Kidney epithelial cell (primary cell): Measurements from ENCODE around the gene SPATA13. TPM values are rescaled to one million over a fixed set of nuclear protein-coding genes. Genes with fewer than 3 reads are reported as not detected.

Experiments used
- DNase-seq: peaks from one replicate; pipeline ENCODE4 v3.0.0-alpha.2; 2010; ENCODE audit warnings: low read depth
- H3K27me3 ChIP-seq: 2 replicates; pipeline ENCODE4 v1.6.0; 2011; ENCODE audit warnings: low read length; ENCODE audit not compliant: control insufficient read depth, insufficient read depth
- H3K36me3 ChIP-seq: 2 replicates; pipeline ENCODE4 v1.5.1; 2011; ENCODE audit warnings: low read length; ENCODE audit not compliant: control insufficient read depth, insufficient read depth
- H3K4me3 ChIP-seq: 2 replicates; pipeline ENCODE4 v1.5.1; 2011; ENCODE audit warnings: low read depth, mild to moderate bottlenecking, control low read depth, low read length
- total RNA-seq: library from RNA; depleted of rRNA; stranded (reverse); fragments of >200 nt; gene quantifications from 2 replicates; pipeline ENCODE4 v1.2.3, GENCODE V29; 2015
- TF ChIP-seq, protein P1 (sequence below): IDR thresholded peaks from 2 replicates; pipeline ENCODE4 v1.5.1; 2011; ENCODE audit warnings: mild to moderate bottlenecking, moderate library complexity, low read length, control low read depth, inconsistent platforms; ENCODE audit not compliant: insufficient read depth, poor library complexity, severe bottlenecking

The SPATA13 gene
- total RNA-seq, 1 donor from 2014 or later: 11.3 TPM

DNA sequence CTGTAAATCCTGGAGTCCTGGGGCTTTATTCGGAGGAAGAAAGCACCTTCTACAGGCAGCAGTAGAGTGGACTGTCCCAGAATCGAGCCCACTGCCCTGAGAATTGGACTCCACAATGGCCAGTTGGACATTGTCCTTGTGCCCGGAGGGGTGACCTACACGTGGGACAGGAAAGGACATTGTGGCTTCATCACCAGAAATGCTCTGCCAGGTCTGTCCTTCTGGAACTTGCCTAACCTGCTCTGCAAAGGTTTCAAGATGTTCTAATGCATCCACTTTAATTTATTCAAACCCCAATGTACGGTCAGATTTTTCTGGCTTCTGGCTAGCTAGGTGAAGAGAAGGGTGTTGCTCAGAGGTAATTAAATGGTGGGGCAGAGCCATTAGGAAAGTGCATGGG lies 32.4 kb upstream of the SPATA13 start:
- TF ChIP-seq, protein P1, sequence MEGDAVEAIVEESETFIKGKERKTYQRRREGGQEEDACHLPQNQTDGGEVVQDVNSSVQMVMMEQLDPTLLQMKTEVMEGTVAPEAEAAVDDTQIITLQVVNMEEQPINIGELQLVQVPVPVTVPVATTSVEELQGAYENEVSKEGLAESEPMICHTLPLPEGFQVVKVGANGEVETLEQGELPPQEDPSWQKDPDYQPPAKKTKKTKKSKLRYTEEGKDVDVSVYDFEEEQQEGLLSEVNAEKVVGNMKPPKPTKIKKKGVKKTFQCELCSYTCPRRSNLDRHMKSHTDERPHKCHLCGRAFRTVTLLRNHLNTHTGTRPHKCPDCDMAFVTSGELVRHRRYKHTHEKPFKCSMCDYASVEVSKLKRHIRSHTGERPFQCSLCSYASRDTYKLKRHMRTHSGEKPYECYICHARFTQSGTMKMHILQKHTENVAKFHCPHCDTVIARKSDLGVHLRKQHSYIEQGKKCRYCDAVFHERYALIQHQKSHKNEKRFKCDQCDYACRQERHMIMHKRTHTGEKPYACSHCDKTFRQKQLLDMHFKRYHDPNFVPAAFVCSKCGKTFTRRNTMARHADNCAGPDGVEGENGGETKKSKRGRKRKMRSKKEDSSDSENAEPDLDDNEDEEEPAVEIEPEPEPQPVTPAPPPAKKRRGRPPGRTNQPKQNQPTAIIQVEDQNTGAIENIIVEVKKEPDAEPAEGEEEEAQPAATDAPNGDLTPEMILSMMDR: no peak
- no peak for DNase-seq

DNA sequence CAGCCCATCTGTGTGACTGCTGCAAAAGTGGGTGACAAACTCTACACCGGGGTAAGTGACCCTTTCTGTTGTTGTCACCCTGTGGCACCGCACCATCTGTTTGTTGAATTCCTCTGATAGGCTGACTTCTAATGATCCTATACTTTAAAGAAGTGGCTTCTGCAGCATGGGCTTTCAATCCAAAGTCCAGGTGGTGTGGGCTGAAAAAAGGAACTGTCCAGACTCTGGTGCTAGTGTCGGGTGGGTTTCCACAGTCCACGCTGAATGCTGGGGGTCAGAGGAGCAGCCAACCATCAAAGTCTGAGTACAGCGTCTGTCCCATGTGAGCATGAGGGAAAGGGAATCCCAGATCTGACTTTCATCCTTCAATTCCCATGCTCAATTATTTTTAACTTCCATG lies 31.6 kb upstream of the SPATA13 start:
- no peak overlapping the region for H3K4me3 ChIP-seq
- no peaks in the 10 kb centered on the region for H3K27me3 ChIP-seq
- no peaks in the 10 kb centered on the region for H3K36me3 ChIP-seq
- no peak for DNase-seq
- TF ChIP-seq, protein P1: no peak

More for the DNA sequence above, 32.4 kb upstream of the SPATA13 start:
- Histone ChIP-seq H3K4me3 (no peak overlapping the region), H3K27me3 (no peaks in the 10 kb centered on the region), H3K36me3 (no peaks in the 10 kb centered on the region)

GRCh38 chr13:24129914-24130774 lies 30.4 kb upstream of the SPATA13 start:
- Histone ChIP-seq H3K27me3 (no peaks in the 10 kb centered on the region), H3K36me3 (no peaks in the 10 kb centered on the region), H3K4me3 (no peak overlapping the region)
- no peak for DNase-seq
- TF ChIP-seq, protein P1: no peak

- Histone ChIP-seq H3K27me3 (no peaks in the 10 kb centered on the region), H3K4me3 (no peak overlapping the region), H3K36me3 (no peaks in the 10 kb centered on the region)
- TF ChIP-seq, protein P1: no peak
- DNase-seq: no peak
Observed at GRCh38 chr13:24131749-24132148, 28.8 kb upstream of the SPATA13 start.

DNA sequence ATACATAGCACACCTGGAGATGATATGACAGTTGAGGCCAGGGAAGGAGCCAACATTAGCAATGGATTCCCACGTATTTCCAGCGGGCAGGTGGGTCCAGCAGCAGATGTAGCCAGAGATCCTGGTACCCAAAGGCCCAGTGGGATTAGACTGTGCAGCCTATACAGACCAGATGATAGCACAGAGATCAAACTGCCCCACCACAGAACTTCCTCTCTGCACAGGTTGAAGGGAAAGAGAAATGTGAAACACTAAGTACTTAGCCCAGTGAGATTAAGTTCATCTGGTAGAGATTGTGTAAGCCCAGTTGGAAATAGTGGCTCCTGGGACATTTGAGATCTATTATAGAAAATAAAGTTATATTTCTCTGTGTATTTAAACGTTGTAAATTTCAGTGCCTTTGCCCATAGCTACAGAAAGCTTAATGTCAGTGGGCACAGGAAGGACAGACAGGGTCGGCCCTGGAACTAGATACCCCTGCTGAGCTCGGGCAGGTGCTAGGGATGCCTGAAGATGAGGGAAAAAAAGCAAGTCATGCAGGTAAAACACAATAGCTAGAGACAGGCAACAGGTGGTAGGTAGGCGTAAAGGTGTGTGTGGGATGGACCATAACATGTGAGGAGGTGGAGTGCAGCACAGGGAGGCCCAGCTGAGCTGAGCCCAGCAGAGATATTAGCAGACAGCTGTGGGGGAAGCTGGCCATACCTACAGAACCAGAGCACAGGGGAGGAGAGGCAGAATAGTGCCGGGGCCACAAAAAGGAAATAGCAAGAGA lies 27.3 kb upstream of the SPATA13 start:
- DNase-seq: no peak
- TF ChIP-seq, protein P1: no peak
- Histone ChIP-seq H3K36me3 (no peaks in the 10 kb centered on the region), H3K27me3 (no peaks in the 10 kb centered on the region), H3K4me3 (no peak overlapping the region)
